Osteocyte (in vitro differentiated cells): ENCODE results near the gene KCNMB3. TPM values are rescaled to one million over a fixed set of nuclear protein-coding genes. Genes with fewer than 3 reads are reported as not detected.

Experiments used
- DNase-seq: peaks from one replicate; pipeline ENCODE4 v3.0.0; 2021; ENCODE audit warnings: mixed read lengths; ENCODE audit not compliant: unreplicated experiment; ENCODE audit errors: extremely low spot score
- H3K27ac Mint-ChIP-seq: one replicate; pipeline ENCODE4 v1.8.0; 2021; ENCODE audit warnings: mild to moderate bottlenecking, mixed read lengths; ENCODE audit not compliant: unreplicated experiment
- H3K27me3 Mint-ChIP-seq: one replicate; pipeline ENCODE4 v1.8.0; 2021; ENCODE audit warnings: mixed read lengths; ENCODE audit not compliant: unreplicated experiment
- H3K36me3 Mint-ChIP-seq: one replicate; pipeline ENCODE4 v1.8.0; 2021; ENCODE audit warnings: mixed read lengths; ENCODE audit not compliant: unreplicated experiment
- H3K4me1 Mint-ChIP-seq: one replicate; pipeline ENCODE4 v1.8.0; 2021; ENCODE audit warnings: mixed read lengths; ENCODE audit not compliant: unreplicated experiment
- H3K4me3 Mint-ChIP-seq: one replicate; pipeline ENCODE4 v1.8.0; 2021; ENCODE audit warnings: mild to moderate bottlenecking, moderate library complexity, mixed read lengths; ENCODE audit not compliant: unreplicated experiment
- H3K9me3 Mint-ChIP-seq: one replicate; pipeline ENCODE4 v1.8.0; 2021; ENCODE audit warnings: mixed read lengths; ENCODE audit not compliant: unreplicated experiment
- long read RNA-seq: library from polyadenylated mRNA; unstranded; transcript quantifications from one replicate; pipeline ENCODE4 v2.0.0, GENCODE V29; 2021
- total RNA-seq: library from RNA; stranded (reverse); gene quantifications from 2 replicates; pipeline ENCODE4 v1.2.1, GENCODE V29; 2021
- TF ChIP-seq, protein P1 (sequence below): fragments of 200-600 bp; sonication (generic); IDR thresholded peaks from 2 replicates; pipeline ENCODE4 v1.5.0; 2021; ENCODE audit warnings: antibody characterized with exemption, mild to moderate bottlenecking, moderate library complexity

The KCNMB3 gene, protein sequence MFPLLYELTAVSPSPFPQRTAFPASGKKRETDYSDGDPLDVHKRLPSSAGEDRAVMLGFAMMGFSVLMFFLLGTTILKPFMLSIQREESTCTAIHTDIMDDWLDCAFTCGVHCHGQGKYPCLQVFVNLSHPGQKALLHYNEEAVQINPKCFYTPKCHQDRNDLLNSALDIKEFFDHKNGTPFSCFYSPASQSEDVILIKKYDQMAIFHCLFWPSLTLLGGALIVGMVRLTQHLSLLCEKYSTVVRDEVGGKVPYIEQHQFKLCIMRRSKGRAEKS
- total RNA-seq, result 2.6 and 3.2 TPM in 2 replicates
- long read RNA-seq, result 0 reads

DNA sequence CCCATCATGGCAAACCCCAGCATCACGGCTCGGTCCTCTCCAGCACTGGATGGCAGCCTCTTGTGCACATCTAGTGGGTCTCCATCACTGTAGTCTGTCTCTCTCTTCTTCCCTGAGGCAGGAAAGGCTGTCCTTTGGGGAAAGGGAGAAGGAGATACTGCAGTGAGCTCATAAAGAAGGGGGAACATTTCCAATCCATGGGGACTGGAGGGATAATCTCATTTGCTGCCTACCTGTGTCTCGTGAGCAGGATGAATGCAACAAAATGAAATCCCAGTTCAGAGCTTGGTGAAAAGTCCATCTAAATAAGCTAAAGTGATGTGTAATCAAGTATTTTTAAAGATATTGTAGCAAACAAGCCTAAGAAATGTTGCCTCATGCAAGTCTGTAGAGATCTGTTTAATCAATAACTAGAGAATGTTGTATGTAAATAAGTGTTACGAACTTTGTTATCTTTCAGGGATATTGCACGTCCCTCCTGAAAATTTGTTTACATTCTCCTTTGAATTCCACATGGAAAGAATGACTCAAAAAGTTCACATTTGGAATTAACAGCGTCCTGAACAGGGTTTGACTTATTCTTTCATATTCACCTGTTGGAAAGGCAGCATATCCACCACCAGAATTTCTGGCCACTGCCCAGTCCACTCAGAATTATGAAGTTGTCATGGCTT, at the start of gene KCNMB3:
KCNMB3 (minus strand) TSS at position 312 of the 674 bp plus-strand sequence; CDS start at position 188, 124 bp downstream.
- no peak for DNase-seq
- Mint-ChIP-seq H3K4me3 (no peak within 1 kb of the TSS), H3K9me3 (peaks cover 7% of the 10 kb centered on the region), H3K27ac (no peak within 1 kb of the TSS), H3K4me1 (peaks cover 7% of the 10 kb centered on the region), H3K27me3 (no peaks in the 10 kb centered on the region), H3K36me3 (peaks cover 25% of the 10 kb centered on the region)
- TF ChIP-seq, protein P1, sequence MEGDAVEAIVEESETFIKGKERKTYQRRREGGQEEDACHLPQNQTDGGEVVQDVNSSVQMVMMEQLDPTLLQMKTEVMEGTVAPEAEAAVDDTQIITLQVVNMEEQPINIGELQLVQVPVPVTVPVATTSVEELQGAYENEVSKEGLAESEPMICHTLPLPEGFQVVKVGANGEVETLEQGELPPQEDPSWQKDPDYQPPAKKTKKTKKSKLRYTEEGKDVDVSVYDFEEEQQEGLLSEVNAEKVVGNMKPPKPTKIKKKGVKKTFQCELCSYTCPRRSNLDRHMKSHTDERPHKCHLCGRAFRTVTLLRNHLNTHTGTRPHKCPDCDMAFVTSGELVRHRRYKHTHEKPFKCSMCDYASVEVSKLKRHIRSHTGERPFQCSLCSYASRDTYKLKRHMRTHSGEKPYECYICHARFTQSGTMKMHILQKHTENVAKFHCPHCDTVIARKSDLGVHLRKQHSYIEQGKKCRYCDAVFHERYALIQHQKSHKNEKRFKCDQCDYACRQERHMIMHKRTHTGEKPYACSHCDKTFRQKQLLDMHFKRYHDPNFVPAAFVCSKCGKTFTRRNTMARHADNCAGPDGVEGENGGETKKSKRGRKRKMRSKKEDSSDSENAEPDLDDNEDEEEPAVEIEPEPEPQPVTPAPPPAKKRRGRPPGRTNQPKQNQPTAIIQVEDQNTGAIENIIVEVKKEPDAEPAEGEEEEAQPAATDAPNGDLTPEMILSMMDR, result no peak

DNA sequence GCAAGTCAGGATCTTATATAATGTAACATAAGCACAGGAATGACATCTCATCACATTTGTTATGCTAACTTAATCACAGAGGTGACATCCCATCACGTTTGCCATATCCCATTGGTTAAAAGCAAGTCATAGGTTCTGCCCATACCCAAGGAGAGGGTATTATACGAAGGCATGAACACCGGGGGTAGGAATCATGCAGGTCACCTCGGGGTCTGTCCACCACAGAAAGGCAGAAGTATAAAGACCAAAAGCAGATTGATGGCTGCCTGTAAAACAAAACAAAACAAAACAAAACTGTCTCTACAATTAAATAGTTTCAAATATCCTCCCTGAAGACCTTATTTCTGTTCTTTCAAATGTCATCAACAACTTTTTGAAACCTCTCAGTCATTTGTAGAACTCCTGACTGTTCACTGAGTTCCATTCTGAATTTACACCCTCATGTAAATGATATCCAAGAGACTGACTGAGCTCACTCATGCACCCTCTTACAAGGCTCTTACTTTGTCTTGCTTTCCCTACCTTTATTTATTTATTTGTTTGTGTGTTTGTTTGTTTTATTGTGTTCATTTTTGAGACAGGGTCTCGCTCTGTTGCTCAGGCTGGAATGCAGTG, 49.2 kb upstream of the KCNMB3 start:
- H3K36me3 Mint-ChIP-seq, result no peaks in the 10 kb centered on the region
- H3K4me3 Mint-ChIP-seq, result no peak overlapping the region
- DNase-seq, result no peak
- TF ChIP-seq, protein P1, result no peak
- peaks cover 7% of the 10 kb centered on the region for H3K9me3 Mint-ChIP-seq
- peaks cover 23% of the 10 kb centered on the region for H3K27me3 Mint-ChIP-seq
- H3K4me1 Mint-ChIP-seq, result no peaks in the 10 kb centered on the region
- H3K27ac Mint-ChIP-seq, result no peak overlapping the region

DNA sequence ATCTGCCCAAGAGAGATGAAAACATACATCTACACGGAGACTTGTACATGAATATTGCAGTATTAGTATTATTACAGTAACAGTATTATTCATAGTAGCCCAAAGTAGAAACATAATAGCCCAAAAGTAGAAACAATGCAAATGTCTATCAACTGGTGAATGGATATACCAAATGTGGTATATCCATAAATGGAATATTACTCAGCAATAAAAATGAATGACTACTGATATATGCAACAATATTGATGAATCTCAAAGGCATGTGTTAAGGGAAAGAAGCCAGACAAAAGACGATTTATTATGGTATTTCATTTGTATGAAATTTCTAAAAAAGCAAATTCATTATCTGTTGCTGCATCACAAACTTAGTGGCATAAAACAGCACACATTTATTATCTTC, 48.4 kb upstream of the KCNMB3 start:
- Mint-ChIP-seq H3K36me3 (no peaks in the 10 kb centered on the region), H3K4me1 (no peaks in the 10 kb centered on the region), H3K9me3 (peaks cover 7% of the 10 kb centered on the region), H3K27ac (no peak overlapping the region), H3K4me3 (no peak overlapping the region), H3K27me3 (peaks cover 31% of the 10 kb centered on the region)
- DNase-seq, result no peak
- TF ChIP-seq, protein P1, result no peak

DNA sequence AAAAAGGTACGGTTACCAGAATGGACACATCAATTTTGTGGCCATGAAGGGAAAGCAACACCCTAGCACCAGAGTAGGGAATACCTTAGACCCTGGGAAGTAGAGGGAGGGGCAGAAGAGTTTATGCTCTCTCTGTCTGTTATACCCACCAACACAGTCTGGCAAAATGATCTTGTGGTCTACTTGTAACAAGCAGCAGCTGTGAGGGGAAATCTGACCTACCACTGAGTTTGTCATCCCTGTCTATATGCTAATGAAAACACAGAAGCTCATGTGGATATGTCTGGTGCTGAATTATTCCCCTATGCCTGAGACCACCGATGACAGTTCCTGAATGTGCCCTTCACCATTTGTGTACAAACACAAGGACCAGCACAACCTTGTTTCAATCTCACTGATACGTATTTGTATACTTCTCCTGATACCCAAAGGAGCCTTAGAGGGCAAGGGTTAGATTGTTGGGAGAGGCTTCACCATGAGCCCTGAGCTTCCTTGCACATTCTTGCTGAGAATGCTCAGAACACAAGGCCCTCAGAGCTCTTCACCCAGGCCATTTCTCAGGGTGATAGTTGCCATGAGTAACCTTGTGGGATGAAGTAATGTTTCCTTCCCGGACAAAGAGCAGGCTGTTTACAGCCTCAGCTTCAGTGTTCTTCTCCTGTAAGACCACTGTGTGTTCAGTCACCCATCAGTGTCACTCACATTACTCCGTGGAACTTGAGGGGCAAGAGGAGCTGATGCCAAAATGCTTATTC, 47.2 kb upstream of the KCNMB3 start:
- TF ChIP-seq, protein P1, result no peak

More for the DNA sequence above, 47.2 kb upstream of the KCNMB3 start:
- Mint-ChIP-seq H3K27ac (no peak overlapping the region), H3K36me3 (no peaks in the 10 kb centered on the region), H3K4me3 (no peak overlapping the region), H3K27me3 (peaks cover 33% of the 10 kb centered on the region), H3K4me1 (no peaks in the 10 kb centered on the region), H3K9me3 (peaks cover 7% of the 10 kb centered on the region)
- DNase-seq, result no peak
